ENCODE measurements around the gene PDCD1LG2.

PDCD1LG2 gene

DNA sequence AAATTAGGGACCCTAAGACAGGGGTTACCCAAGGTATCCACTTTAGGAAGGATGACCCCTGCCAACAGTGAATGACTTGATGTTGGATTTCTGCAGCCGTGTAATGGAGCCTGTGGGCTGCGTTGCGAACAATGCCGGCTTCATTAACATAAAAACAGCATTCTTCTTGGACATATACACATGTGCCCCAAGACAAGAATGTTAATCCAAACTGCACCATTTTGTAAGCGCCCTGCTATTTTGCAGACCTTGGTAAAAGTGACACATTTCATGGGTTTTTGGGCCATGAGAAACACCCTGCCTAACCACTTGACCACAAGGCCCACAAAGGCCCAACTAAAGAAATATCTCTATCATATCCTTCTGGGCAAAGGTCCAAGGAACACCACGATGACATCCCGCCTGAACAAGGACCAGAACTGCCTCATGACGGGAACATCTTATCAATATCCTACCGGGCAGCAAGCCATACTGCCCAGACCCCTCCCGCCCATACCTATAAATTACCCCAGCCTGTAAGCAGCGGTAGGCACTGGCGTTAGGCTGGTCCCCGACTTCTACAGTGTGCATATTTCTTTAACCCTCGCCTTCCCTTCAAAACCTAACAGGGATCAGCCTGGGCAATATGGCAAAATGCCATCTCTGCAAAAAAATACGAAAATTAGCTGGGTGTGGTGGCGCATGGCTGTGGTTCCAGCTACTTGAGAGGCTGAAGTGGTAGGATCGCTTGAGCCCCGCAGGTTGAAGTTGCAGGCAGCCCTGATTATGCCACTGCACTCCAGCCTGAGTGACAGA, 9.7 kb upstream of the PDCD1LG2 start:
- in situ Hi-C loops (cut with HindIII; ENCODE audit: low pct_unique_long_range_greater_than_20kb, low sequenced_read_pairs) = no loop called here
- no peak for DNase-seq (ENCODE audit: low read depth in 1 of 2, low spot score in 1 of 2)
- TF ChIP-seq JUND (IDR thresholded peaks at IDR 0.05; ENCODE audit: low read depth) = no peak

- in situ Hi-C loops (cut with HindIII; ENCODE audit: low pct_unique_long_range_greater_than_20kb, low sequenced_read_pairs) = no loop called here
Observed at GRCh38 chr9:5502553-5502952, 7.8 kb upstream of the PDCD1LG2 start.

GRCh38 chr9:5509573-5509972, 758 bp upstream of the PDCD1LG2 start:
- no peak for TF ChIP-seq JUND (IDR thresholded peaks at IDR 0.05; ENCODE audit: low read depth)
- in situ Hi-C loops (cut with HindIII; ENCODE audit: low pct_unique_long_range_greater_than_20kb, low sequenced_read_pairs) = no loop called here
- DNase-seq (ENCODE audit: low read depth in 1 of 2, low spot score in 1 of 2) = no peak

More at GRCh38 chr9:5502553-5502952, 7.8 kb upstream of the PDCD1LG2 start:
- DNase-seq (ENCODE audit: low read depth in 1 of 2, low spot score in 1 of 2) = no peak
- TF ChIP-seq JUND (IDR thresholded peaks at IDR 0.05; ENCODE audit: low read depth) = no peak

DNA sequence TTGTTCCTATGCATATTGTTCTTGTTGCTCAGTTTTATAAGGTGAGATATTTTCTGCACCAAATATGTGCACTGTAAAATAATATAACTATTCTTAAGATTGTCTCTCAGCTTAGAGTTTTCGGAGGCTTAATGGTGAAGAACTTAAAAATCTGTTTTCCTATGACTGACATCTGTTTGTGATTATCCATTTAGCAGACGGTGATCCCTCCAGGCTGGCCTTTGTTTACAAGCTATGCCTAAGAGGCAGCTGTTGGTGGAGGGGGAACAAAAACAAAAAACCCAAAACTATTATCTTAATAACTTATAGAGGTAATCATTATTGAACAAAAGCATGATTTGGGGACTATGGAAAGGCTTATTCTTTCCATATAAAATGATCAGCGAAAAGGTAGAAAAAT, 658 bp downstream of the PDCD1LG2 start:
- TF ChIP-seq JUND (IDR thresholded peaks at IDR 0.05; ENCODE audit: low read depth) = no peak
- no peak for DNase-seq (ENCODE audit: low read depth in 1 of 2, low spot score in 1 of 2)
- in situ Hi-C loops (cut with HindIII; ENCODE audit: low pct_unique_long_range_greater_than_20kb, low sequenced_read_pairs) = no loop called here

GRCh38 chr9:5511476-5511875, 1.1 kb downstream of the PDCD1LG2 start:
- no peak for DNase-seq (ENCODE audit: low read depth in 1 of 2, low spot score in 1 of 2)
- TF ChIP-seq JUND (IDR thresholded peaks at IDR 0.05; ENCODE audit: low read depth) = no peak
- in situ Hi-C loops (cut with HindIII; ENCODE audit: low pct_unique_long_range_greater_than_20kb, low sequenced_read_pairs) = no loop called here

DNA sequence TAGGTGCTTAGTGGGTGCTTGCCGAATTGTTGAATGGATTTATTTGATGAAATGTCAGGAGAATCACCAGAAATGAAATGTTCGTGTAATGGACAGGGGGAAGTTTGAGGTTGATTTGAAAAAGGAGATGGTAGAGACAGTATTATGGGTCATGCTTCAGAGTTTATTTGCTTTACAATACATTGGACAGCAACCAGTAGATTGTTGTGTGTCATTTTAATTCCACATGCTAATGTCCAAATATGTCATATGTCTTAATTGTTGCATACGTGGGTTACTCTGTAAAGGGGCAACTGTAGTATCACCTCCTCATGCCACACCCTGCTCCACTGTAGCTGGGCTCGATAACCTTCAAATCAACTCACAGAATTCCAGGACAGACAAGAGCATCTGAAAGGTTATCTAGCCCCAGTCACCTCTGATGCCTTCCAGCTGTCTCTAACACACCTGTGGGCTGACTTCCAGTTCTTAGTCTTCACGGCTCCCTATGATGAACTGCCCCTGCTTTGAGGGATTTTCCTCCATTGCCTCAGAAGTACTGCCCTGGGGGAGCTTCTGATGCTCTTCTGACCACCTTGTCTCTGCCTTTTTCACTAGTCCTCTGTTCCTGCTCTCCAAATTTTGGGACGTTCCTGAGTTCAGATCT, 1.7 kb downstream of the PDCD1LG2 start:
- in situ Hi-C loops (cut with HindIII; ENCODE audit: low pct_unique_long_range_greater_than_20kb, low sequenced_read_pairs) = no loop called here
- no peak for DNase-seq (ENCODE audit: low read depth in 1 of 2, low spot score in 1 of 2)
- TF ChIP-seq JUND (IDR thresholded peaks at IDR 0.05; ENCODE audit: low read depth) = no peak

GRCh38 chr9:5512658-5513452, 2.5 kb downstream of the PDCD1LG2 start:
- in situ Hi-C loops (cut with HindIII; ENCODE audit: low pct_unique_long_range_greater_than_20kb, low sequenced_read_pairs) = no loop called here
- DNase-seq (ENCODE audit: low read depth in 1 of 2, low spot score in 1 of 2) = no peak

DNA sequence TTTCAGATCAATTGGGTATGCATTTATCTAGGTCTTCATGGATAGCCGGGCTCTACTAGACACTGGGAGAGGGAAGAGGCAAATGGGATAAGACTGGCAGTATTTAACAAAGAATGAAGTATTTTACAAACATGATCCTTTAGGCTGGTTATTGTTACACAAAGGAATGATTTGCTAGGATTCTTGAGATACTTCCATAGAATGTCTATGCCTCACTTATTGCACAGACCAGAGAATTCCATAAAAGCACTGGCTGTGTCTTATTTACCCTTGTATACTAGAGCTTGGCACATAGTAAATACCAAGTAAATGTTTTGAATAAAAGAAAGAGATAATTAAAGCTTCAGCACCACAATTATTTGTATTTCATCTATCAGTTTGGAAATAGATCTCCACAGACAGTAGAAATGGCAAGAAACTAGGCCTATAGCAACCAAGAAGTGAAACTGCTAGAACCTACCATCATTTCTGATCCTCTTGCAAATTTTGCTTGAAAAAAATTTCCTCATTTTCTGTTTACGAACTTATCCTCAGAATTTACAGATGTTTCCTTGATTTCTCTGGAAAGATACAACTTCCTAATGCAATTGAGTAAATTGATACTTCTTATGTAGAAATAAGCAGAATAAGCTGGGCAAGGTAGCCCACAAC, 3.8 kb downstream of the PDCD1LG2 start:
- no peak for TF ChIP-seq JUND (IDR thresholded peaks at IDR 0.05; ENCODE audit: low read depth)
- in situ Hi-C loops (cut with HindIII; ENCODE audit: low pct_unique_long_range_greater_than_20kb, low sequenced_read_pairs) = no loop called here
- no peak for DNase-seq (ENCODE audit: low read depth in 1 of 2, low spot score in 1 of 2)

More at GRCh38 chr9:5512658-5513452, 2.5 kb downstream of the PDCD1LG2 start:
- TF ChIP-seq JUND (IDR thresholded peaks at IDR 0.05; ENCODE audit: low read depth) = no peak

GRCh38 chr9:5514617-5515260, 4.4 kb downstream of the PDCD1LG2 start:
- TF ChIP-seq JUND (IDR thresholded peaks at IDR 0.05; ENCODE audit: low read depth) = no peak
- in situ Hi-C loops (cut with HindIII; ENCODE audit: low pct_unique_long_range_greater_than_20kb, low sequenced_read_pairs) = no loop called here
- no peak for DNase-seq (ENCODE audit: low read depth in 1 of 2, low spot score in 1 of 2)

GRCh38 chr9:5515261-5515650, 4.9 kb downstream of the PDCD1LG2 start:
- in situ Hi-C loops (cut with HindIII; ENCODE audit: low pct_unique_long_range_greater_than_20kb, low sequenced_read_pairs) = no loop called here
- no peak for DNase-seq (ENCODE audit: low read depth in 1 of 2, low spot score in 1 of 2)
- no peak for TF ChIP-seq JUND (IDR thresholded peaks at IDR 0.05; ENCODE audit: low read depth)

- no peak for TF ChIP-seq JUND (IDR thresholded peaks at IDR 0.05; ENCODE audit: low read depth)
- DNase-seq (ENCODE audit: low read depth in 1 of 2, low spot score in 1 of 2) = no peak
- in situ Hi-C loops (cut with HindIII; ENCODE audit: low pct_unique_long_range_greater_than_20kb, low sequenced_read_pairs) = no loop called here
Observed at GRCh38 chr9:5516453-5517220, 6.3 kb downstream of the PDCD1LG2 start.
